ENCODE measurements around the gene PVALEF.

PVALEF gene

DNA sequence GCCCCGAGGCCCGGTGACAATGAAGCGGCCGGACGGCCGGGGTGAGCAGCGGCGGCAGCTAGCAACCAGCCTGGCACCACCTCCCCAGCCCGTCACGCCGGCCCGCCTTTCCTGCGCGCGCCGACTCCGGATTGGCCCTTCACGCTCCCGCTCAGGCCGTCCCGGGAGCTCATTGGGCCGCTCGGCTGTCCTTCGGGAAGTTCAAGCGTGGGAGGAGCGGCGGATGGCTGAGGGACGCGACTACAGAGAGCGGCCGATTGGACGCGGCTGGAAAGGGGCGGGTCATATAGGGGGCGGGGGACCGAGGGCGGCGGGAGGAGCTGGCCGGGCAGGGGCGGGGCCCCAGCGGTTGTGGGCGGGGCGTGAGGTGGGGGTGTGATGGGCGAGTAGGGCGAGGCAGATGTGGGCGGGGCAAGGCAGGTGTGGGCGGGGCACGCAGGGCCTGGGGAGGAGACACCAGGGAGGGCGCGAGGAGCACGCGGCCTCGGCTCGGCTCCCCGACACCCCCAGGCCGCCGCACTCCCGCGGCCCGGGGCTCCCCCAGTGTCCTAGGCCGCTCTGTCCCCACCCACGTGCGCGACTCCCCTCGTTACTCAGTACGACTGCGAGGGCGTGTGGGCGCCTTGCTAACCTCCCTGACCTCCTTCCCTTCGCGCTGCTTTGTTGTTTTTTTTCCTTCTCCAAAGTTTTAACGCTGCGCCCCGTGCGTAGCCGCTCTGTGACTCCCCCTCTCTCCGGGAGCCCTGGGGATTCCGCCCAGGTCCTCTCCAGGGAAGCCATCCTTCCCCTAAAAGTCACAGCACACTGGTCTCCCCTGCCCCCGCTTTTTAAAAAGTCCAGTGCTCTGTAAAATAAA lies 57.8 kb downstream of the PVALEF start, which contains the start of gene CEP131:
Gene CEP131, minus strand, starts transcription at position 60 of the 856 bp plus-strand sequence. CDS start 2,909 bp downstream, outside the sequence.
- peak; percentile 98 for DNase-seq

DNA sequence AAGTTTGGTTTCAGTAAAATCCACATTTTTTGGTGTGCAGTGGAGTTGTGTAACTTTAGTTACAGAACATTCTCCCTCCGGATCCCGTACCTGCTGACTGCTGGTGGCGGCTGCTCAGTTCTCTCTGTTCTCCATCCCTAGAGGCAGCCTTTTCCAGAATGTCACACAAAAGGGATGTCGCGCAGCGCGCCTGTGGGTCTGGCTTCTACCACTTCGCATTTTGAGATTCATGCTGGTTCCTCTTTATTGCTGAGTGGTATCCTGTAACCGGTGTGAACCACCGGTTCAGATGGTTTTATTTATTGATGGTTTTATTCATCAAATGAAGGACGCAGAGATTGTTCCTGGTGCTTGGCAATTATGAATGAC lies 58.4 kb downstream of the PVALEF start:
- peak; percentile 18 for DNase-seq

DNA sequence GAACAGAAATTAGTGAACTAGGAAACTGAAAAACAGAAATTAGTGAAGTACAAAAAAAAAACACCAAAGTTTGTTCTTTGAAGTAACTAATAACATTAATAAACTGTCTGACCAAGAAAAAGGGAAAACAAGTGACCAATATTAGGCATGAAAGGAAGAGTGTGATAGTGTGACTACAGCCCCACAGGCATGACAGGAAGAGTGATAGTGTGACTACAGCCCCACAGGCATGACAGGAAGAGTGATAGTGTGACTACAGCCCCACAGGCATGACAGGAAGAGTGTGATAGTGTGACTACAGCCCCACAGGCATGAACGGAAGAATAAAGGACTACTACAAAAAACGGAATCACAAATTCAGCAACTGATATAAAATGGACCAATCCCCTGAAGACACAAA lies 62.3 kb downstream of the PVALEF start:
- peak; percentile 34 for DNase-seq

DNA sequence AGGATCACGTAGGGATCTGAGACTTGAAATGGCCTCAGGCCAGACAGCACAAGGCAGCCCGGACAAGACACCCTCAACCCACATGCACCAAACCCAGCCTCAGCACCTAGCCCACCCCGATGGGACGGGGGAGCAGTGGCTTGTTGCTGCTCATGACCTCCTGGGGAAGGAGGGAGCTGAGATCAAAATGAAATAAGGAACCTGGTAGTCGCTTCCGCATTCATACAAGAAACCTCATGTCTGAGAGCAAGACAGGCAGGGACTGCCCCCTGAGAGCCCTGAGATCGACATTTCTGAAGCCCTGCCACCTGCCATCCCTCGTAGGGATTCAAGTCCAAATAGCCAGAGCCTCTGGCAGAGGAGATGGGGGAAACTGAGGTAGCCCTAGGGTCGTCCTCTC lies 63.1 kb downstream of the PVALEF start:
- DNase-seq = no peak

DNA sequence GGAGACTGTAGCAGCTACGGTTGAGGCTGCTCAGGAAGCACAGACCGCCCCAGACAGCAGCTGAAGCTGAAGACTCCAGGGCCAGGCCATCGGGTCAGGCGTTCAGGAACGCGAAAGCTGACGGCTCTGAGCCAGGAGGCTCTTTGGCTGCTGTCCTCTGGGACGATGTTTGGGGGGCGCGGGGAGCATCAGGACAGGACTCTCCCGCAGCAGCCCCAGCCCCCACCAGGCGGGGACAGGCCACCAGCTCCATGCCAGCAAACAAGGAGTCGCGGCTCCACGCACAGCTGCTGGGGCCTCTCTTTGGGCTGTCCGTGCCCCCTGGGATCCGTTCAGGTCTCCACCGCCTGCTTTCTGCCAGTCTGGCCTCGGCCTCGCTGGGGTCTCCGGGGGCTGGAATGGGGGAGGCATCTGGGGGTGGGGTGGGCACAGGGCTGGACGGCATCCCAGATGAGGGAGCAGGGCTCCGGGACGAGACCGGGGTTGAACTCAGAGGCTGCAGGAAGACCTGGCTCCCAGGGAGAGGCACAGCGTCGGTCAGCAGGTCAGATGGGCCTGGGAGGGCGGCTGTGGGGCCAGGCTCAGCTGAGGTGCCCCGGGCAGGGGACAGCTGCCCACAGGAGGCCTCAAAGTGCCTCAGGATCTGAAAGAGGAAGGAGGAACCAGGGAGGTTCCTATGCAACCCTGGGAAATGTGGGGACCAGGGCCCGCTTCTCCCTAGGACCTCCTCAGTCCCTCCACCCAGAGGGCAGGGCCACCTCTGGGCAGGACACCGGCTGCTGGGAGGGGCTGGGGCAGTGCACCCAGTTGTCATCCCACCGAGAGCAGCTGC lies 63.7 kb downstream of the PVALEF start:
- DNase-seq = no peak

DNA sequence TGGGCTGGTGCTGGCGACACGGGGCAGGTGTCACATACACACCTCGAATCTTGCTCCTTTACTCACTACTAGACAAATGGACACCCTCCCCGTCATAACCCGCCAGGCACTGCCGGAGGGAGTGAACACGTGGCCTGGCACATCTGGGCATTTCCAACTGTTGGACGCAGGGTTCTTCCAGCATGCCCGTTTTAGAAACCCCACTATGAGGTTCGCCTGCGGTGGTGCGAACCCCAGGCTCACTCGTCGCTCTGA lies 64.3 kb downstream of the PVALEF start:
- no peak for DNase-seq

DNA sequence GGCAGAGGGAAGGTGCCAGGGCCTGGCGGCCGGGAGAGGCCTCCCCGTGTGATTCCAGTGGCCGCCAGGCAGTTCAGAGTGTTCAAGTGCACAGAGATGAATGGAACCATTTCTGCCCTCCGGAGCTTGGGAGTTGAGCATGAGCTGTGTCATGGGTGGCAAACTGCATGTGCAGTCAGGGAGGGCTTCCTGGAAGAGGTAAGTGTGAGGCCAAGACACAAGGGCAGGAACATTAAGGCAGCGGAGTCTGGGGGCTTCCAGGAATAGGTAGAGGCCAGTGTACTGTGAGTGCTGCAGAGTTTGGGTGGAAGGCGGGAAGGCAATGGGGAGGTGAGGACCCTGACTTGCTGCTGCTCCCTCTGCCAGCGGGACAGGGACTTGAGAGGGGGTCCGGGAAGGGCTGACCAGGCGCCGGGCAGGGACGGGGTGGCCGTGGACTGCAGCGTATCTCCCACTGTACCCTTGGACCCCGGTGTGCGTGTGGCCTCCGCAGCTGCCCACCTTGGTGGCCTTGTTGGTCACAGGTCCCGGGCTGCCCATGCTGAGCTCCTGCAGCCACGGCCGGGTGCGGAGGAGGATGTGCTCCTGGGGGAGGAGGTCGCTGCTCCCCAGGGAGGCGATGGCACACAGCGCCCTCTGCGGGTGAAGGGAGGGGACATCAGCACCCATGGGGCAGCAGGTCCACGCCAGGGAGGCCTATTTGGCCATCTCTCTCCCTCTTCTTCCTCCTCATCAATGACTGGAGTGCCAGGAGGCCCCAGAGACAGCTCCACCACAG lies 64.9 kb downstream of the PVALEF start:
- DNase-seq = no peak

DNA sequence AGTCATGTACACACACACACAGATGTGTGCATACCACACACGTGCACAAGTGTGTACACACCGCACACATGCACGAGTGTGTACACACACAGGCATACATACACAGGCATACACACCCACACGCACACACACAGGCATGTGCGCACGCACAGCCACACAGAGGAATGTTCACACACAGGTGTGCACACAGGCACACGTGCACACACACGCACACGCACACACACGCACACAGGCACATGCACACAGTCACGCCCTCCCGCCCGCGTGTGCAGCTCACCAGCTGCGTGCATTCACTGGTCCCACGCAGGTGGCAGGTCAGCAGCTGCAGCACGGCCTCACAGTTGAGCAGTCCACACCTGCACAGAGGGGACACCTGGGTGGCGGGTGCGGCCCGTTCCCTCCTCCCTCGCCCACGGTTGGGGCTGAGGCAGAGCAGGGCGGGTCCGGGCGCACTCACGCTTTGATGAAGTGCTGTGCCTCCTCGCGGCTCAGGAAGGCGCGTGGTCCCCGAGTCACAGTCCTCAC lies 65.9 kb downstream of the PVALEF start:
- no peak for DNase-seq

DNA sequence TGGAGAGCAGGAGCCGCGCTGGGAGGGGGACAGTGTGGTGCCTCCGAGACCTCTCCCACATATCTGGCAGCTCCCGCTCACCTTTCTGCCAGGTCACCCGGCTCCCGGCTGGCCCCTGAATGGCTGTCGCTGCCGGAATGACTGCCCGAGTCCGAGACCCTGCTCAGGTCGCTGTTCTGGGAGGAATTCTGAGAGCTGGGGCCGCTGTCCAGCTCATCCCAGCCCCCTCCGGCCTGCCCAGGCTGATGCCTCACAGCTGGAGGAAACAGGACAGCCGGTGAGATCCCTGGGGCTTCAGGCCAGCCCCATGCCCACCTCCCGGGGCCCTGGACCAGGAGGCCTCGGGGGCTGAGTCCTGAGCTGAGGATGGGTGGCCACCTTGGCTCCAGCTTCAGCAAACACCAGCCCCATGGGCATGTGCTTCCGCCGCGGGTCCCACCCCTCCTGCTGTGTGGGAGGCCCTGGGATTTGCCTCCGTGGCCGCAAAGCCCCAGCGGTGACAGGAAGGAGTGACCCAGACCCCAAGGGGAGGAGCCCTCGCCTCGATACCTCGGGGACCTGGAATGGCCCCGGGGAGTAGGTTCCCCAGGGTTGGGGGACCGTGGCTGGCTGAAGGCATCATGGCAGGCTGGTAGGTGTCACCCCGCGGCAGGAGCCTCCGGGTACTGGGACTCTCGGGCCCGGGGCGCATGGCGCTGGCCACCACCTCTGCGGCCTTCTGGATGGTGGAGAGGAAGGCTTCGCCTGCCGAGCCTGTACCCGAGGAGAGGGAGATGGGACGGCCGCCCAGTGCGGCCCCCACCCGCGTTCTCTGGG lies 66.7 kb downstream of the PVALEF start:
- no peak for DNase-seq

Measured in hematopoietic multipotent progenitor cell treated with erythropoietin and hydrocortisone succinate and interleukin-3 and kit ligand, for 8 days (in vitro differentiated cells).